ENCODE data around the gene CFAP141. TPM values are rescaled to one million over a fixed set of nuclear protein-coding genes. Genes with fewer than 3 reads are reported as not detected.
A peak's percentile ranks its signal among the peaks of the same experiment; 100 is the strongest.
"Not testable (repeated sequence)": the region's sequence is repeated elsewhere in the genome, so short reads cannot be mapped to it uniquely, and the experiment has no call there.

Gene CFAP141
- polyA plus RNA-seq, 3 donors, result not detected

DNA sequence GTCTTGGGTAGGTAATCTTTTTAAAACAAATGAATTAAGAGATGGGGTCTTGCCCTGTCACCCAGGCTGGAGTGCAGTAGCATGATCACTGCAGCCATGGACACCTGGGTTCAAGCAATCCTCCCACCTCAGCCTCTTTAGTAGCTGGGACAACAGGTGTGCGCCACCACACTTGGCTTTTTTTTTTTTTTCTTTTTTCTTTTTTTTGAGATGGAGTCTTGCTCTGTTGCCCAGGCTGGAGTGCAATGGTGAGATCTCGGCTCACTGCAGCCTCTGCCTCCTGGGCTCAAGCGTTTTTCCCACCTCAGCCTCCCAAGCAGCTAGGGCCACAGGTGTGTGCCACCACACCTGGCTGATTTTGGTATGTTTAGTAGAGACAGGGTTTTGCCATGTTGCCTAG, 25.0 kb upstream of the CFAP141 start:
- H3K27me3 Mint-ChIP-seq (ENCODE audit: low read depth in 3 of 3); H3K4me3 Mint-ChIP-seq; H3K4me3 ChIP-seq (replicated peaks in 1 of 3; ENCODE audit: low read depth in 2 of 3, low read length in 3 of 3); H3K27ac Mint-ChIP-seq; H3K9me3 Mint-ChIP-seq; intact Hi-C loops (cut with micrococcal nuclease); H3K27ac ChIP-seq (ENCODE audit: low read depth in 1 of 2, low read length in 2 of 2); H3K4me1 ChIP-seq (ENCODE audit: control insufficient read depth in 1 of 2, insufficient read depth in 2 of 2, low read length in 2 of 2); H3K9ac ChIP-seq (ENCODE audit: insufficient read depth, low read length, poor library complexity, severe bottlenecking); H2AFZ ChIP-seq (ENCODE audit: insufficient read depth, low read depth, low read length, poor library complexity, severe bottlenecking); H3K9me3 ChIP-seq (replicated peaks in 1 of 2; ENCODE audit: control insufficient read depth in 1 of 2, insufficient read depth in 1 of 2, low read length in 2 of 2); DNase-seq; H3K4me2 ChIP-seq (replicated peaks; ENCODE audit: extremely low read depth, low read length, poor library complexity, severe bottlenecking); H3K4me1 Mint-ChIP-seq; H3K27me3 ChIP-seq (ENCODE audit: control insufficient read depth in 2 of 2, insufficient read depth in 2 of 2, low read length in 2 of 2): not testable (repeated sequence)
- peaks cover 77 to 91% of the 10 kb centered on the region in 2 donors for H3K36me3 Mint-ChIP-seq
- no CpG with 5 or more reads among the region's 3 CpGs for WGBS (ENCODE audit: insufficient coverage)
- Histone ChIP-seq H3K79me2 (ENCODE audit: insufficient read depth, low read length) (peaks cover 83% of the 10 kb centered on the region), H3K36me3 (replicated peaks in 1 of 2; ENCODE audit: control insufficient read depth in 1 of 2, insufficient read depth in 2 of 2, low read length in 2 of 2) (peaks cover 87 to 99% of the 10 kb centered on the region in 2 donors), H4K20me1 (ENCODE audit: insufficient read depth, low read length) (peaks cover 72% of the 10 kb centered on the region)

DNA sequence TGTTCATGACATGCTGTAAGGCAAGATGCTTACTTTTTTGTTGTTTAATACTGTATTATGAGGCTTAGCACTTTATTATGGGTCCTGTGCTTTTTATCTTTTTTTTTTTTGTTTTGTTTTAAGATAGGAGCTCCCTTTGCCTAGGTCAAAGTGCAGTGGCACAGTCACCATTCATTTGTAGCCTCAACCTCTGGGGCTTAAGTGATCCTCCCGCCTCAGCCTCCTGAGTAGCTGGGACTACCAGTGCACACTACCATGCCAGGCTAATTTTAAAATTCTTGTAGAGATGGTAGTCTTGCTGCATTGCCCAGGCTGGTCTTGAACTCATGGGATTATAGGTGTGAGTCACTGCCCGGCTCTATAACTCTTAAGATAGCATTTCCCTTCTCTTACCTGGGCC, 19.2 kb upstream of the CFAP141 start:
- H4K20me1 ChIP-seq (ENCODE audit: insufficient read depth, low read length), result peaks cover 63% of the 10 kb centered on the region
- intact Hi-C loops (cut with micrococcal nuclease), result no loop called here
- peaks cover 40 to 55% of the 10 kb centered on the region in 2 donors for H3K36me3 Mint-ChIP-seq
- no peaks in the 10 kb centered on the region for H3K27me3 ChIP-seq (ENCODE audit: control insufficient read depth in 2 of 2, insufficient read depth in 2 of 2, low read length in 2 of 2)
- no peaks in the 10 kb centered on the region for H3K9me3 ChIP-seq (replicated peaks in 1 of 2; ENCODE audit: control insufficient read depth in 1 of 2, insufficient read depth in 1 of 2, low read length in 2 of 2)
- H3K4me2 ChIP-seq (replicated peaks; ENCODE audit: extremely low read depth, low read length, poor library complexity, severe bottlenecking), result no peak overlapping the region
- H3K36me3 ChIP-seq (replicated peaks in 1 of 2; ENCODE audit: control insufficient read depth in 1 of 2, insufficient read depth in 2 of 2, low read length in 2 of 2), result peaks cover 38 to 61% of the 10 kb centered on the region in 2 donors
- H3K27me3 Mint-ChIP-seq (ENCODE audit: low read depth in 3 of 3), result peaks cover 0 to 3% (median 0%) of the 10 kb centered on the region in 3 donors
- H3K27ac ChIP-seq (ENCODE audit: low read depth in 1 of 2, low read length in 2 of 2), result peak overlapping the region in 1 of 2 donors; percentile 49
- peaks cover 14 to 23% of the 10 kb centered on the region in 2 donors for H3K4me1 ChIP-seq (ENCODE audit: control insufficient read depth in 1 of 2, insufficient read depth in 2 of 2, low read length in 2 of 2)
- peaks cover 92% of the 10 kb centered on the region for H3K79me2 ChIP-seq (ENCODE audit: insufficient read depth, low read length)
- H3K4me1 Mint-ChIP-seq, result peaks cover 39% of the 10 kb centered on the region
- H3K27ac Mint-ChIP-seq, result peak overlapping the region in 2 of 7 donors; percentile 13 to 72
- TF ChIP-seq, protein P1, sequence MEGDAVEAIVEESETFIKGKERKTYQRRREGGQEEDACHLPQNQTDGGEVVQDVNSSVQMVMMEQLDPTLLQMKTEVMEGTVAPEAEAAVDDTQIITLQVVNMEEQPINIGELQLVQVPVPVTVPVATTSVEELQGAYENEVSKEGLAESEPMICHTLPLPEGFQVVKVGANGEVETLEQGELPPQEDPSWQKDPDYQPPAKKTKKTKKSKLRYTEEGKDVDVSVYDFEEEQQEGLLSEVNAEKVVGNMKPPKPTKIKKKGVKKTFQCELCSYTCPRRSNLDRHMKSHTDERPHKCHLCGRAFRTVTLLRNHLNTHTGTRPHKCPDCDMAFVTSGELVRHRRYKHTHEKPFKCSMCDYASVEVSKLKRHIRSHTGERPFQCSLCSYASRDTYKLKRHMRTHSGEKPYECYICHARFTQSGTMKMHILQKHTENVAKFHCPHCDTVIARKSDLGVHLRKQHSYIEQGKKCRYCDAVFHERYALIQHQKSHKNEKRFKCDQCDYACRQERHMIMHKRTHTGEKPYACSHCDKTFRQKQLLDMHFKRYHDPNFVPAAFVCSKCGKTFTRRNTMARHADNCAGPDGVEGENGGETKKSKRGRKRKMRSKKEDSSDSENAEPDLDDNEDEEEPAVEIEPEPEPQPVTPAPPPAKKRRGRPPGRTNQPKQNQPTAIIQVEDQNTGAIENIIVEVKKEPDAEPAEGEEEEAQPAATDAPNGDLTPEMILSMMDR (IDR thresholded peaks at IDR 0.05), result no peak
- 100% methylated on average over 1 of the region's 2 CpGs for WGBS (ENCODE audit: insufficient coverage)
- H3K4me3 Mint-ChIP-seq, result no peak overlapping the region
- H3K4me3 ChIP-seq (replicated peaks in 1 of 3; ENCODE audit: low read depth in 2 of 3, low read length in 3 of 3), result no peak overlapping the region
- no peaks in the 10 kb centered on the region for H3K9me3 Mint-ChIP-seq
- no peak for DNase-seq
- no peak overlapping the region for H2AFZ ChIP-seq (ENCODE audit: insufficient read depth, low read depth, low read length, poor library complexity, severe bottlenecking)
- H3K9ac ChIP-seq (ENCODE audit: insufficient read depth, low read length, poor library complexity, severe bottlenecking), result no peak overlapping the region

Data from CD14-positive monocyte (primary cell).